ENCODE data around the gene LAMC2. TPM values are rescaled to one million over a fixed set of nuclear protein-coding genes. Genes with fewer than 3 reads are reported as not detected.

The LAMC2 gene
- total RNA-seq, 2 experiments from 2014 or later, result not detected

GRCh38 chr1:183180634-183181056 is 5.4 kb upstream of the LAMC2 start:
- H3K4me3 Mint-ChIP-seq, result no peak overlapping the region
- DNase-seq, result no peak
- H3K36me3 Mint-ChIP-seq (ENCODE audit: low read depth), result no peaks in the 10 kb centered on the region
- POLR2A ChIA-PET, result no interaction called here
- peak overlapping the region; percentile 5 for H3K27ac Mint-ChIP-seq
- H3K27me3 Mint-ChIP-seq, result peaks cover 6% of the 10 kb centered on the region
- peaks cover 6% of the 10 kb centered on the region for H3K4me1 Mint-ChIP-seq
- H3K9me3 Mint-ChIP-seq, result no peaks in the 10 kb centered on the region
- CTCF ChIA-PET, result no interaction called here

- no peak for DNase-seq
- H3K9me3 Mint-ChIP-seq, result no peaks in the 10 kb centered on the region
- CTCF ChIA-PET, result no interaction called here
- H3K4me3 Mint-ChIP-seq, result no peak overlapping the region
- H3K27ac Mint-ChIP-seq, result no peak overlapping the region
- H3K4me1 Mint-ChIP-seq, result no peaks in the 10 kb centered on the region
- POLR2A ChIA-PET, result no interaction called here
- peaks cover 38% of the 10 kb centered on the region for H3K27me3 Mint-ChIP-seq
- no peaks in the 10 kb centered on the region for H3K36me3 Mint-ChIP-seq (ENCODE audit: low read depth)
These were observed 777 bp downstream of the LAMC2 start for GRCh38 chr1:183186841-183187240.

GRCh38 chr1:183188240-183188639 is 2.2 kb downstream of the LAMC2 start:
- H3K36me3 Mint-ChIP-seq (ENCODE audit: low read depth), result no peaks in the 10 kb centered on the region
- H3K4me1 Mint-ChIP-seq, result no peaks in the 10 kb centered on the region
- POLR2A ChIA-PET, result no interaction called here
- H3K9me3 Mint-ChIP-seq, result no peaks in the 10 kb centered on the region
- CTCF ChIA-PET, result no interaction called here
- DNase-seq, result no peak
- no peak overlapping the region for H3K27ac Mint-ChIP-seq
- no peak overlapping the region for H3K4me3 Mint-ChIP-seq
- peaks cover 44% of the 10 kb centered on the region for H3K27me3 Mint-ChIP-seq

GRCh38 chr1:183191833-183192232 is 5.8 kb downstream of the LAMC2 start:
- no peaks in the 10 kb centered on the region for H3K9me3 Mint-ChIP-seq
- peaks cover 43% of the 10 kb centered on the region for H3K27me3 Mint-ChIP-seq
- H3K36me3 Mint-ChIP-seq (ENCODE audit: low read depth), result no peaks in the 10 kb centered on the region
- no peak overlapping the region for H3K4me3 Mint-ChIP-seq
- no peak overlapping the region for H3K27ac Mint-ChIP-seq
- DNase-seq, result no peak
- H3K4me1 Mint-ChIP-seq, result peaks cover 12% of the 10 kb centered on the region
- ChIA-PET CTCF (no interaction called here), POLR2A (no interaction called here)

- CTCF ChIA-PET, result no interaction called here
- peaks cover 35% of the 10 kb centered on the region for H3K27me3 Mint-ChIP-seq
- no peaks in the 10 kb centered on the region for H3K9me3 Mint-ChIP-seq
- POLR2A ChIA-PET, result no interaction called here
- no peaks in the 10 kb centered on the region for H3K36me3 Mint-ChIP-seq (ENCODE audit: low read depth)
- no peak overlapping the region for H3K4me3 Mint-ChIP-seq
- H3K4me1 Mint-ChIP-seq, result peaks cover 12% of the 10 kb centered on the region
- no peak for DNase-seq
- no peak overlapping the region for H3K27ac Mint-ChIP-seq
These were observed 8.0 kb downstream of the LAMC2 start for GRCh38 chr1:183193963-183194525.

- Mint-ChIP-seq H3K9me3 (no peaks in the 10 kb centered on the region), H3K4me1 (peaks cover 12% of the 10 kb centered on the region), H3K27me3 (peaks cover 31% of the 10 kb centered on the region), H3K4me3 (no peak overlapping the region), H3K27ac (no peak overlapping the region), H3K36me3 (ENCODE audit: low read depth) (no peaks in the 10 kb centered on the region)
- peak; percentile 51 for DNase-seq
- POLR2A ChIA-PET, result no interaction called here
- CTCF ChIA-PET, result no interaction called here
These were observed 8.6 kb downstream of the LAMC2 start for GRCh38 chr1:183194527-183195141.

GRCh38 chr1:183195142-183195574 is 9.1 kb downstream of the LAMC2 start:
- peaks cover 12% of the 10 kb centered on the region for H3K4me1 Mint-ChIP-seq
- ChIA-PET POLR2A (no interaction called here), CTCF (no interaction called here)
- DNase-seq, result no peak
- H3K36me3 Mint-ChIP-seq (ENCODE audit: low read depth), result no peaks in the 10 kb centered on the region
- H3K27ac Mint-ChIP-seq, result no peak overlapping the region
- no peak overlapping the region for H3K4me3 Mint-ChIP-seq
- peaks cover 31% of the 10 kb centered on the region for H3K27me3 Mint-ChIP-seq
- no peaks in the 10 kb centered on the region for H3K9me3 Mint-ChIP-seq

GRCh38 chr1:183197762-183198161 is 11.7 kb downstream of the LAMC2 start:
- peaks cover 12% of the 10 kb centered on the region for H3K4me1 Mint-ChIP-seq
- POLR2A ChIA-PET, result no interaction called here
- H3K27ac Mint-ChIP-seq, result no peak overlapping the region
- H3K36me3 Mint-ChIP-seq (ENCODE audit: low read depth), result no peaks in the 10 kb centered on the region
- H3K27me3 Mint-ChIP-seq, result peaks cover 28% of the 10 kb centered on the region
- H3K9me3 Mint-ChIP-seq, result no peaks in the 10 kb centered on the region
- CTCF ChIA-PET, result no interaction called here
- DNase-seq, result no peak
- no peak overlapping the region for H3K4me3 Mint-ChIP-seq

- Mint-ChIP-seq H3K9me3 (no peaks in the 10 kb centered on the region), H3K36me3 (ENCODE audit: low read depth) (no peaks in the 10 kb centered on the region), H3K4me1 (peaks cover 12% of the 10 kb centered on the region), H3K27me3 (peaks cover 25% of the 10 kb centered on the region), H3K27ac (no peak overlapping the region), H3K4me3 (no peak overlapping the region)
- ChIA-PET POLR2A (no interaction called here), CTCF (no interaction called here)
- DNase-seq, result no peak
These were observed 12.4 kb downstream of the LAMC2 start for GRCh38 chr1:183198463-183198862.

GRCh38 chr1:183199304-183199703 is 13.2 kb downstream of the LAMC2 start:
- no peak overlapping the region for H3K4me3 Mint-ChIP-seq
- H3K36me3 Mint-ChIP-seq (ENCODE audit: low read depth), result no peaks in the 10 kb centered on the region
- H3K27me3 Mint-ChIP-seq, result peaks cover 24% of the 10 kb centered on the region
- no peaks in the 10 kb centered on the region for H3K9me3 Mint-ChIP-seq
- ChIA-PET CTCF (no interaction called here), POLR2A (no interaction called here)
- DNase-seq, result no peak
- peaks cover 12% of the 10 kb centered on the region for H3K4me1 Mint-ChIP-seq
- H3K27ac Mint-ChIP-seq, result no peak overlapping the region

- POLR2A ChIA-PET, result no interaction called here
- Mint-ChIP-seq H3K9me3 (no peaks in the 10 kb centered on the region), H3K36me3 (ENCODE audit: low read depth) (no peaks in the 10 kb centered on the region), H3K4me1 (peaks cover 2% of the 10 kb centered on the region), H3K27me3 (peaks cover 22% of the 10 kb centered on the region), H3K27ac (no peak overlapping the region), H3K4me3 (no peak overlapping the region)
- CTCF ChIA-PET, result no interaction called here
- no peak for DNase-seq
These were observed 14.4 kb downstream of the LAMC2 start for GRCh38 chr1:183200451-183200850.

GRCh38 chr1:183203094-183203493 is 17.0 kb downstream of the LAMC2 start:
- H3K4me1 Mint-ChIP-seq, result no peaks in the 10 kb centered on the region

GRCh38 chr1:183205196-183205781 is 19.2 kb downstream of the LAMC2 start:
- ChIA-PET CTCF (no interaction called here), POLR2A (no interaction called here)
- H3K4me1 Mint-ChIP-seq, result peaks cover 1% of the 10 kb centered on the region
- no peaks in the 10 kb centered on the region for H3K36me3 Mint-ChIP-seq (ENCODE audit: low read depth)
- H3K27me3 Mint-ChIP-seq, result peaks cover 11% of the 10 kb centered on the region
- no peak for DNase-seq
- no peak overlapping the region for H3K4me3 Mint-ChIP-seq
- no peaks in the 10 kb centered on the region for H3K9me3 Mint-ChIP-seq
- H3K27ac Mint-ChIP-seq, result no peak overlapping the region

More at GRCh38 chr1:183203094-183203493, 17.0 kb downstream of the LAMC2 start:
- ChIA-PET POLR2A (no interaction called here), CTCF (no interaction called here)
- peaks cover 11% of the 10 kb centered on the region for H3K27me3 Mint-ChIP-seq
- H3K36me3 Mint-ChIP-seq (ENCODE audit: low read depth), result no peaks in the 10 kb centered on the region
- H3K27ac Mint-ChIP-seq, result no peak overlapping the region
- DNase-seq, result no peak
- H3K4me3 Mint-ChIP-seq, result no peak overlapping the region
- no peaks in the 10 kb centered on the region for H3K9me3 Mint-ChIP-seq

- CTCF ChIA-PET, result no interaction called here
These were observed 20.6 kb downstream of the LAMC2 start for GRCh38 chr1:183206538-183207122.

More at GRCh38 chr1:183206538-183207122, 20.6 kb downstream of the LAMC2 start:
- POLR2A ChIA-PET, result no interaction called here
- no peak overlapping the region for H3K4me3 Mint-ChIP-seq
- DNase-seq, result no peak
- H3K4me1 Mint-ChIP-seq, result peaks cover 1% of the 10 kb centered on the region
- peaks cover 4% of the 10 kb centered on the region for H3K27me3 Mint-ChIP-seq
- H3K9me3 Mint-ChIP-seq, result no peaks in the 10 kb centered on the region
- H3K36me3 Mint-ChIP-seq (ENCODE audit: low read depth), result no peaks in the 10 kb centered on the region
- H3K27ac Mint-ChIP-seq, result no peak overlapping the region

All from activated CD4-positive, alpha-beta memory T cell treated with anti-CD3 and anti-CD28 coated beads, Interleukin-2, amount 10 ng/mL, durations not matched to agents 7 days and 5 days (primary cell).